K562 (cell line): ENCODE results near the gene FMO3. TPM values are rescaled to one million over a fixed set of nuclear protein-coding genes. Genes with fewer than 3 reads are reported as not detected.

Experiments
- ATAC-seq: fragments of 200-7000 bp; cut with Tn5 transposase; 3 replicates; pipeline ENCODE4 v1.9.1; 2020; ENCODE audit warnings: moderate library complexity
- BruUV-seq: library from RNA; stranded (reverse); fragments of 400-500 nt; replicated peaks from 2 replicates; lab custom pipeline; 2021; lab: Mats Ljungman, UMichigan
- CTCF ChIA-PET: fragments of 300-600 bp; formaldehyde crosslinking; extraction: SDS; loops from one replicate; lab custom pipeline; 2021; ENCODE audit warnings: low intra/inter-chr PET ratio; lab: Yijun Ruan, JAX
- POLR2A ChIA-PET: fragments of 300-600, 350-650 bp; sonication (Branson Sonifier 250); formaldehyde crosslinking; extraction: SDS; loops from one replicate; lab custom pipeline; 2021; ENCODE audit warnings: antibody characterized with exemption, inconsistent platforms; lab: Yijun Ruan, JAX
- DNase-seq, 4 experiments: peaks; one replicate each; pipeline versions ENCODE4 v3.0.0 to v3.0.0-alpha.2; 2011 to 2018; ENCODE audit warnings: low spot score in 3 of 4, mixed read lengths in 3 of 4; ENCODE audit errors: extremely low read depth in 1 of 4
- FAIRE-seq: peaks from 2 replicates; lab custom pipeline; 2011; peaks lifted over from hg19 to GRCh38; lab: Jason Lieb, UNC
- H2AFZ ChIP-seq: 2 replicates; pipeline ENCODE4 v1.6.0; 2011; ENCODE audit warnings: low read depth, low read length, control low read depth, inconsistent platforms
- H3K27ac ChIP-seq: fragments of 200-600 bp; 3 replicates; pipeline ENCODE4 v1.8.0; 2011; ENCODE audit warnings: low read depth, mild to moderate bottlenecking, control low read depth, inconsistent platforms, low read length, moderate library complexity, mixed read lengths; ENCODE audit errors: extremely low read depth
- H3K27me3 ChIP-seq, 2 experiments: fragments of 300-600 bp in 1 of 2; 2 replicates in 1 of 2; 3 replicates in 1 of 2; pipeline versions ENCODE4 v1.6.0 to v1.8.0; 2011; ENCODE audit warnings: inconsistent platforms in 2 of 2, low read length in 2 of 2, mild to moderate bottlenecking in 1 of 2, mixed read lengths in 1 of 2, moderate library complexity in 1 of 2; ENCODE audit not compliant: control insufficient read depth in 2 of 2, insufficient read depth in 2 of 2
- H3K36me3 ChIP-seq: fragments of 300-600 bp; 3 replicates; pipeline ENCODE4 v1.8.0; 2011; ENCODE audit warnings: mild to moderate bottlenecking, low read length, inconsistent platforms; ENCODE audit not compliant: control insufficient read depth, insufficient read depth
- H3K4me1 ChIP-seq, 2 experiments: fragments of 200-600 bp in 1 of 2; replicated peaks in 1 of 2; 2 replicates in 1 of 2; 3 replicates in 1 of 2; pipeline versions ENCODE4 v1.5.1 to v1.8.0; 2011; ENCODE audit warnings: inconsistent platforms in 2 of 2, low read length in 2 of 2, mild to moderate bottlenecking in 1 of 2, mixed read lengths in 1 of 2, moderate library complexity in 1 of 2; ENCODE audit not compliant: control insufficient read depth in 2 of 2, insufficient read depth in 2 of 2
- H3K4me2 ChIP-seq: 2 replicates; pipeline ENCODE4 v1.6.1; 2011; ENCODE audit warnings: low read length, control low read depth, inconsistent platforms, mixed read lengths; ENCODE audit not compliant: insufficient read depth
- H3K4me3 ChIP-seq: fragments of 200-600 bp; sonication (generic), shearing (Covaris generic); 2 replicates; pipeline ENCODE4 v1.5.1; 2016; ENCODE audit warnings: control low read depth, inconsistent platforms
- H3K79me2 ChIP-seq: fragments of 200-600 bp; 3 replicates; pipeline ENCODE4 v1.8.0; 2011; ENCODE audit warnings: low read length, inconsistent platforms; ENCODE audit not compliant: control insufficient read depth, insufficient read depth
- H3K9ac ChIP-seq, 2 experiments: 2 replicates each; pipeline versions ENCODE4 v1.6.0 to v1.6.1; 2011; ENCODE audit warnings: low read depth in 2 of 2, low read length in 2 of 2, control low read depth in 1 of 2, inconsistent platforms in 1 of 2, mild to moderate bottlenecking in 1 of 2, mixed read lengths in 1 of 2; ENCODE audit not compliant: insufficient read depth in 1 of 2
- H3K9me1 ChIP-seq: one replicate; pipeline ENCODE4 v1.6.0; 2011; ENCODE audit warnings: inconsistent platforms, mild to moderate bottlenecking, low read length, moderate library complexity; ENCODE audit not compliant: control insufficient read depth, insufficient read depth
- H3K9me3 ChIP-seq: replicated peaks from 2 replicates; pipeline ENCODE4 v1.5.1; 2011; ENCODE audit warnings: low read depth, low read length, inconsistent platforms; ENCODE audit not compliant: control insufficient read depth, insufficient read depth
- H4K20me1 ChIP-seq: replicated peaks from 2 replicates; pipeline ENCODE4 v1.6.1; 2011; ENCODE audit warnings: low read length, inconsistent platforms, mixed read lengths; ENCODE audit not compliant: control insufficient read depth, insufficient read depth
- BRF2 ChIP-seq: IDR thresholded peaks from 3 replicates; pipeline ENCODE4 v1.6.1; 2011; ENCODE audit warnings: borderline replicate concordance, mild to moderate bottlenecking; ENCODE audit not compliant: insufficient read length, insufficient read depth
- GATAD2A ChIP-seq: fragments of 450-650 bp; IDR thresholded peaks from 2 replicates; pipeline ENCODE4 v1.6.1; 2017
- POLR2G ChIP-seq: fragments of 200-400 bp; formaldehyde crosslinking; IDR thresholded peaks from 2 replicates; pipeline ENCODE4 v1.6.1; 2017; ENCODE audit warnings: low read depth, mild to moderate bottlenecking, antibody characterized with exemption, low read length, moderate library complexity
- RBM14 ChIP-seq: fragments of 200-400 bp; formaldehyde crosslinking; IDR thresholded peaks from 2 replicates; pipeline ENCODE4 v1.6.1; 2018; ENCODE audit warnings: low read depth, mild to moderate bottlenecking, low read length, moderate library complexity, borderline replicate concordance; ENCODE audit not compliant: insufficient read depth
- TCF7 ChIP-seq: sonication (generic); IDR thresholded peaks from 2 replicates; pipeline ENCODE4 v1.6.1; 2016; ENCODE audit warnings: antibody characterized with exemption, borderline replicate concordance
- ZNF280B ChIP-seq: fragments of 250-450 bp; sonication (Bioruptor Pico); IDR thresholded peaks from 2 replicates; pipeline ENCODE4 v1.5.1; 2021; ENCODE audit warnings: mild to moderate bottlenecking
- WGBS: fragments of 100-300 bp; shearing (Covaris generic); methylation state at CpG from one replicate; pipeline ENCODE4 v1.1.6; 2016; ENCODE audit warnings: low coverage, mixed read lengths; ENCODE audit not compliant: insufficient coverage; ENCODE audit errors: missing lambda C conversion rate; 5-methylcytosine and 5-hydroxymethylcytosine counted together
- in situ Hi-C: fragments of 300-500 bp; cut with MboI; formaldehyde crosslinking; loops from 4 replicates; pipeline ENCODE4 v1.15.0; 2018; ENCODE audit warnings: inconsistent platforms, mixed read lengths
- intact Hi-C: fragments of 100-400 bp; cut with micrococcal nuclease; formaldehyde crosslinking; loops from 2 replicates; pipeline ENCODE4 v1.14.2; 2022
- polyA plus RNA-seq, 8 experiments: library from polyadenylated mRNA; depleted of rRNA in 4 of 8; stranded (reverse) in 5 of 8; unstranded in 3 of 8; fragments of >200 nt; fragmentation: Nextera tagmentation in 2 of 8; fragmentation: Illumina TruSeq in 1 of 8; extraction: Ambion mirVana in 2 of 8; extraction: Trizol in 1 of 8; gene quantifications; 2 replicates each; pipeline versions ENCODE4 v1.2.1 to v1.2.3, GENCODE V29; 2011 to 2014; ENCODE audit warnings: inconsistent platforms in 1 of 8, missing spikeins in 1 of 8
- total RNA-seq, 7 experiments: library from RNA; depleted of rRNA in 6 of 7; stranded (reverse); fragments of >200 nt in 6 of 7; fragmentation: Illumina TruSeq in 2 of 7; extraction: Trizol in 2 of 7; gene quantifications; 2 replicates each; pipeline versions ENCODE4 v1.2.1 to v1.2.3, GENCODE V29; 2011 to 2021; ENCODE audit warnings: low replicate concordance in 1 of 7

Gene FMO3
- total and polyA plus RNA-seq, 9 of the 15 experiments (the other 6 are each of a cell fraction or from before 2014, with no cell fraction given): not detected

- Histone ChIP-seq H3K9me1 (no peaks in the 10 kb centered on the region), H3K4me2 (no peak overlapping the region), H2AFZ (no peak overlapping the region), H3K9me3 (peaks cover 1% of the 10 kb centered on the region; the same call in 1 of the 2 replicates), H3K36me3 (no peaks in the 10 kb centered on the region), H3K4me3 (no peak overlapping the region), H3K27ac (no peak overlapping the region), H3K9ac (no peak overlapping the region), H3K27me3 (no peaks in the 10 kb centered on the region), H3K79me2 (no peaks in the 10 kb centered on the region), H4K20me1 (no peaks in the 10 kb centered on the region), H3K4me1 (no peaks in the 10 kb centered on the region)
- DNase-seq (no peak), ATAC-seq (no peak), FAIRE-seq (no peak)
- in situ Hi-C loops: no loop called here
- intact Hi-C loops: no loop called here
- POLR2A ChIA-PET: no interaction called here
- no TSS peak for BruUV-seq
- TF ChIP-seq TCF7 (no peak), POLR2G (no peak), BRF2 (no peak), RBM14 (no peak), GATAD2A (no peak), ZNF280B (CRISPR knock-in tag) (no peak)
- TF ChIP-seq, all 486 proteins: peak for 0
- 4% methylated on average over 3 of the region's 3 CpGs for WGBS
- CTCF ChIA-PET: no interaction called here
Measured at GRCh38 chr1:171055966-171056643, 34.6 kb upstream of the FMO3 start.
